ENCODE results near the gene DLGAP1. TPM values are rescaled to one million over a fixed set of nuclear protein-coding genes. Genes with fewer than 3 reads are reported as not detected.

Gene DLGAP1
- total and polyA plus RNA-seq, 10 of the 15 experiments (the other 5 are each of a cell fraction or from before 2014, with no cell fraction given) = 0.23 to 27.6 (median 1.9) TPM

GRCh38 chr18:3864669-3865298 lies 590.3 kb downstream of the DLGAP1 start:
- 26% methylated on average over 4 of the region's 4 CpGs for WGBS (ENCODE audit: insufficient coverage, insufficient replicate concordance, low lambda C conversion rate, missing lambda C conversion rate)
- Histone ChIP-seq H3K4me1 (ENCODE audit: control insufficient read depth, insufficient read depth, low read length) (no peaks in the 10 kb centered on the region), H3K4me2 (ENCODE audit: control insufficient read depth, insufficient read depth) (no peak overlapping the region), H3K9me3 (replicated peaks; ENCODE audit: control insufficient read depth, insufficient read depth, low read length) (no peaks in the 10 kb centered on the region), H3K27ac (ENCODE audit: control insufficient read depth, insufficient read depth) (no peak overlapping the region), H2AFZ (ENCODE audit: control insufficient read depth, low read depth, low read length) (no peak overlapping the region), H3K79me2 (ENCODE audit: control insufficient read depth, insufficient read depth, low read length) (no peaks in the 10 kb centered on the region), H3K9ac (ENCODE audit: control insufficient read depth, insufficient read depth, low read length) (no peak overlapping the region), H3K27me3 (replicated peaks in 1 of 2; ENCODE audit: control insufficient read depth in 2 of 2, insufficient read depth in 2 of 2, low read length in 1 of 2) (no peaks in the 10 kb centered on the region), H4K20me1 (ENCODE audit: control insufficient read depth, insufficient read depth) (no peaks in the 10 kb centered on the region), H3K4me3 (no peak overlapping the region), H3K36me3 (ENCODE audit: control insufficient read depth in 2 of 2, insufficient read depth in 2 of 2, low read length in 1 of 2) (no peaks in the 10 kb centered on the region)
- in situ Hi-C loops (cut with MboI) = no loop called here
- BruUV-seq (replicated peaks) = no TSS peak
- no peak for FAIRE-seq
- ChIA-PET POLR2A (no interaction called here), RAD21 (ENCODE audit: unreplicated experiment) (no interaction called here), CTCF (no interaction called here), SMC1A (ENCODE audit: uncharacterized antibody, unreplicated experiment) (no interaction called here)
- ATAC-seq = no peak
- no peak for DNase-seq (ENCODE audit: low read depth, low spot score)
- TF ChIP-seq ZSCAN29 (IDR thresholded peaks at IDR 0.05) = no peak
- TF ChIP-seq NFIC (IDR thresholded peaks at IDR 0.05; ENCODE audit: low read depth, low read length) = no peak
- TF ChIP-seq RFX5 (IDR thresholded peaks at IDR 0.05; ENCODE audit: low read depth, low read length) = no peak
- TF ChIP-seq BACH1 (IDR thresholded peaks at IDR 0.05; ENCODE audit: borderline replicate concordance) = no peak
- TF ChIP-seq SMARCA5 (IDR thresholded peaks at IDR 0.05) = no peak
- TF ChIP-seq, protein P1, sequence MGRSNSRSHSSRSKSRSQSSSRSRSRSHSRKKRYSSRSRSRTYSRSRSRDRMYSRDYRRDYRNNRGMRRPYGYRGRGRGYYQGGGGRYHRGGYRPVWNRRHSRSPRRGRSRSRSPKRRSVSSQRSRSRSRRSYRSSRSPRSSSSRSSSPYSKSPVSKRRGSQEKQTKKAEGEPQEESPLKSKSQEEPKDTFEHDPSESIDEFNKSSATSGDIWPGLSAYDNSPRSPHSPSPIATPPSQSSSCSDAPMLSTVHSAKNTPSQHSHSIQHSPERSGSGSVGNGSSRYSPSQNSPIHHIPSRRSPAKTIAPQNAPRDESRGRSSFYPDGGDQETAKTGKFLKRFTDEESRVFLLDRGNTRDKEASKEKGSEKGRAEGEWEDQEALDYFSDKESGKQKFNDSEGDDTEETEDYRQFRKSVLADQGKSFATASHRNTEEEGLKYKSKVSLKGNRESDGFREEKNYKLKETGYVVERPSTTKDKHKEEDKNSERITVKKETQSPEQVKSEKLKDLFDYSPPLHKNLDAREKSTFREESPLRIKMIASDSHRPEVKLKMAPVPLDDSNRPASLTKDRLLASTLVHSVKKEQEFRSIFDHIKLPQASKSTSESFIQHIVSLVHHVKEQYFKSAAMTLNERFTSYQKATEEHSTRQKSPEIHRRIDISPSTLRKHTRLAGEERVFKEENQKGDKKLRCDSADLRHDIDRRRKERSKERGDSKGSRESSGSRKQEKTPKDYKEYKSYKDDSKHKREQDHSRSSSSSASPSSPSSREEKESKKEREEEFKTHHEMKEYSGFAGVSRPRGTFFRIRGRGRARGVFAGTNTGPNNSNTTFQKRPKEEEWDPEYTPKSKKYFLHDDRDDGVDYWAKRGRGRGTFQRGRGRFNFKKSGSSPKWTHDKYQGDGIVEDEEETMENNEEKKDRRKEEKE (IDR thresholded peaks at IDR 0.05) = no peak
- TF ChIP-seq, protein P2, sequence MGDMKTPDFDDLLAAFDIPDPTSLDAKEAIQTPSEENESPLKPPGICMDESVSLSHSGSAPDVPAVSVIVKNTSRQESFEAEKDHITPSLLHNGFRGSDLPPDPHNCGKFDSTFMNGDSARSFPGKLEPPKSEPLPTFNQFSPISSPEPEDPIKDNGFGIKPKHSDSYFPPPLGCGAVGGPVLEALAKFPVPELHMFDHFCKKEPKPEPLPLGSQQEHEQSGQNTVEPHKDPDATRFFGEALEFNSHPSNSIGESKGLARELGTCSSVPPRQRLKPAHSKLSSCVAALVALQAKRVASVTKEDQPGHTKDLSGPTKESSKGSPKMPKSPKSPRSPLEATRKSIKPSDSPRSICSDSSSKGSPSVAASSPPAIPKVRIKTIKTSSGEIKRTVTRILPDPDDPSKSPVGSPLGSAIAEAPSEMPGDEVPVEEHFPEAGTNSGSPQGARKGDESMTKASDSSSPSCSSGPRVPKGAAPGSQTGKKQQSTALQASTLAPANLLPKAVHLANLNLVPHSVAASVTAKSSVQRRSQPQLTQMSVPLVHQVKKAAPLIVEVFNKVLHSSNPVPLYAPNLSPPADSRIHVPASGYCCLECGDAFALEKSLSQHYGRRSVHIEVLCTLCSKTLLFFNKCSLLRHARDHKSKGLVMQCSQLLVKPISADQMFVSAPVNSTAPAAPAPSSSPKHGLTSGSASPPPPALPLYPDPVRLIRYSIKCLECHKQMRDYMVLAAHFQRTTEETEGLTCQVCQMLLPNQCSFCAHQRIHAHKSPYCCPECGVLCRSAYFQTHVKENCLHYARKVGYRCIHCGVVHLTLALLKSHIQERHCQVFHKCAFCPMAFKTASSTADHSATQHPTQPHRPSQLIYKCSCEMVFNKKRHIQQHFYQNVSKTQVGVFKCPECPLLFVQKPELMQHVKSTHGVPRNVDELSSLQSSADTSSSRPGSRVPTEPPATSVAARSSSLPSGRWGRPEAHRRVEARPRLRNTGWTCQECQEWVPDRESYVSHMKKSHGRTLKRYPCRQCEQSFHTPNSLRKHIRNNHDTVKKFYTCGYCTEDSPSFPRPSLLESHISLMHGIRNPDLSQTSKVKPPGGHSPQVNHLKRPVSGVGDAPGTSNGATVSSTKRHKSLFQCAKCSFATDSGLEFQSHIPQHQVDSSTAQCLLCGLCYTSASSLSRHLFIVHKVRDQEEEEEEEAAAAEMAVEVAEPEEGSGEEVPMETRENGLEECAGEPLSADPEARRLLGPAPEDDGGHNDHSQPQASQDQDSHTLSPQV (IDR thresholded peaks at IDR 0.05) = no peak
- TF ChIP-seq ZNF274 (IDR thresholded peaks at IDR 0.05; ENCODE audit: insufficient read depth, insufficient read length) = no peak
- no peak for TF ChIP-seq BCL11A (IDR thresholded peaks at IDR 0.05; ENCODE audit: low read depth, low read length)
- TF ChIP-seq, protein P3, sequence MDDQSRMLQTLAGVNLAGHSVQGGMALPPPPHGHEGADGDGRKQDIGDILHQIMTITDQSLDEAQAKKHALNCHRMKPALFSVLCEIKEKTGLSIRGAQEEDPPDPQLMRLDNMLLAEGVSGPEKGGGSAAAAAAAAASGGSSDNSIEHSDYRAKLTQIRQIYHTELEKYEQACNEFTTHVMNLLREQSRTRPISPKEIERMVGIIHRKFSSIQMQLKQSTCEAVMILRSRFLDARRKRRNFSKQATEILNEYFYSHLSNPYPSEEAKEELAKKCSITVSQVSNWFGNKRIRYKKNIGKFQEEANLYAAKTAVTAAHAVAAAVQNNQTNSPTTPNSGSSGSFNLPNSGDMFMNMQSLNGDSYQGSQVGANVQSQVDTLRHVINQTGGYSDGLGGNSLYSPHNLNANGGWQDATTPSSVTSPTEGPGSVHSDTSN (IDR thresholded peaks at IDR 0.05; ENCODE audit: insufficient replicate concordance, low read depth, low read length) = no peak
- TF ChIP-seq POLR2AphosphoS2 (IDR thresholded peaks at IDR 0.05; ENCODE audit: low read depth, low read length) = no peak
- no peak for TF ChIP-seq IKZF2 (IDR thresholded peaks at IDR 0.05)
- TF ChIP-seq ATF7 (IDR thresholded peaks at IDR 0.05; ENCODE audit: low read depth) = no peak
- no peak for TF ChIP-seq MEF2B (IDR thresholded peaks at IDR 0.05; ENCODE audit: partially characterized antibody, poor library complexity, severe bottlenecking)
- no peak for TF ChIP-seq SMAD1 (IDR thresholded peaks at IDR 0.05; ENCODE audit: low read depth, partially characterized antibody)
- intact Hi-C loops (cut with micrococcal nuclease; ENCODE audit: unreplicated experiment) = no loop called here
